ENCODE results near the gene SULT2B1.
"Not testable (repeated sequence)": the region's sequence is repeated elsewhere in the genome, so short reads cannot be mapped to it uniquely, and the experiment has no call there.

SULT2B1 gene

GRCh38 chr19:48624067-48624594, 72.2 kb downstream of the SULT2B1 start:
- peak; percentile 98 for DNase-seq

GRCh38 chr19:48624791-48625723, 73.1 kb downstream of the SULT2B1 start:
- DNase-seq: no peak

- no peak for DNase-seq
These were observed 73.9 kb downstream of the SULT2B1 start for GRCh38 chr19:48625891-48626327.

- no peak for DNase-seq
These were observed 75.4 kb downstream of the SULT2B1 start for GRCh38 chr19:48627201-48627864.

GRCh38 chr19:48627865-48628314, 75.9 kb downstream of the SULT2B1 start:
- no peak for DNase-seq

GRCh38 chr19:48628486-48629296, 76.7 kb downstream of the SULT2B1 start:
- DNase-seq: no peak

- DNase-seq: no peak
These were observed 77.3 kb downstream of the SULT2B1 start for GRCh38 chr19:48629297-48629598.

GRCh38 chr19:48629599-48630295, 77.8 kb downstream of the SULT2B1 start:
- no peak for DNase-seq

GRCh38 chr19:48630296-48631063, 78.5 kb downstream of the SULT2B1 start:
- no peak for DNase-seq

- no peak for DNase-seq
These were observed 79.3 kb downstream of the SULT2B1 start for GRCh38 chr19:48631225-48631624.

GRCh38 chr19:48632286-48632685, 80.3 kb downstream of the SULT2B1 start:
- DNase-seq: not testable (repeated sequence)

GRCh38 chr19:48632692-48633147, 80.7 kb downstream of the SULT2B1 start:
- peak; percentile 74 for DNase-seq

- no peak for DNase-seq
These were observed 81.4 kb downstream of the SULT2B1 start for GRCh38 chr19:48633148-48634035.

GRCh38 chr19:48634036-48634342, 82.0 kb downstream of the SULT2B1 start:
- no peak for DNase-seq

- DNase-seq: peak; percentile 98
These were observed 82.7 kb downstream of the SULT2B1 start for GRCh38 chr19:48634424-48635262.

GRCh38 chr19:48635263-48635965, 83.4 kb downstream of the SULT2B1 start:
- DNase-seq: peak; percentile 47

- DNase-seq: no peak
These were observed 84.2 kb downstream of the SULT2B1 start for GRCh38 chr19:48635966-48636858.

Measured in MV-4-11 (cell line).